Measurements from ENCODE around the gene ANKRD37. TPM values are rescaled to one million over a fixed set of nuclear protein-coding genes. Genes with fewer than 3 reads are reported as not detected.

ANKRD37 gene
- total and polyA plus RNA-seq, 2 of the 8 experiments (the other 6 are each of a cell fraction or from before 2014, with no cell fraction given), result 2.8 to 3.4 TPM

DNA sequence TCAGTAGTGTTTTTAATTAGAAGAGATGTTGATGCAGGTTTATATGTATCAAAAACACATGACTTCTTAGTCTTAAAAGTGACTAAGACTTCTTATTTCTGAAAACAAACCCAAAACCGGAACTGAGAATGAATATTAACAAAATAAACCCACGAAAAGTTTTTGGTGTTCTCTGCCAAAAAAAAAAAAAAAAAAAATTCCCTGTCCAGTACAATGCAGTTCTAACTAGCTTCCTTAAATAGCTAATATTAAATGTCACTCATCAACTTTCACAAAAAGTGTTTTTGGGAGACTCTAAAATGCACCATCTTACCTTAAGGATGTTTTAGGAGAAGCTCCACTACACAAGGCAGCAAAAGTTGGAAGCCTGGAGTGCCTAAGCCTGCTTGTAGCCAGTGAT lies 2.0 kb downstream of the ANKRD37 start (continued):
- TF ChIP-seq, protein P1, sequence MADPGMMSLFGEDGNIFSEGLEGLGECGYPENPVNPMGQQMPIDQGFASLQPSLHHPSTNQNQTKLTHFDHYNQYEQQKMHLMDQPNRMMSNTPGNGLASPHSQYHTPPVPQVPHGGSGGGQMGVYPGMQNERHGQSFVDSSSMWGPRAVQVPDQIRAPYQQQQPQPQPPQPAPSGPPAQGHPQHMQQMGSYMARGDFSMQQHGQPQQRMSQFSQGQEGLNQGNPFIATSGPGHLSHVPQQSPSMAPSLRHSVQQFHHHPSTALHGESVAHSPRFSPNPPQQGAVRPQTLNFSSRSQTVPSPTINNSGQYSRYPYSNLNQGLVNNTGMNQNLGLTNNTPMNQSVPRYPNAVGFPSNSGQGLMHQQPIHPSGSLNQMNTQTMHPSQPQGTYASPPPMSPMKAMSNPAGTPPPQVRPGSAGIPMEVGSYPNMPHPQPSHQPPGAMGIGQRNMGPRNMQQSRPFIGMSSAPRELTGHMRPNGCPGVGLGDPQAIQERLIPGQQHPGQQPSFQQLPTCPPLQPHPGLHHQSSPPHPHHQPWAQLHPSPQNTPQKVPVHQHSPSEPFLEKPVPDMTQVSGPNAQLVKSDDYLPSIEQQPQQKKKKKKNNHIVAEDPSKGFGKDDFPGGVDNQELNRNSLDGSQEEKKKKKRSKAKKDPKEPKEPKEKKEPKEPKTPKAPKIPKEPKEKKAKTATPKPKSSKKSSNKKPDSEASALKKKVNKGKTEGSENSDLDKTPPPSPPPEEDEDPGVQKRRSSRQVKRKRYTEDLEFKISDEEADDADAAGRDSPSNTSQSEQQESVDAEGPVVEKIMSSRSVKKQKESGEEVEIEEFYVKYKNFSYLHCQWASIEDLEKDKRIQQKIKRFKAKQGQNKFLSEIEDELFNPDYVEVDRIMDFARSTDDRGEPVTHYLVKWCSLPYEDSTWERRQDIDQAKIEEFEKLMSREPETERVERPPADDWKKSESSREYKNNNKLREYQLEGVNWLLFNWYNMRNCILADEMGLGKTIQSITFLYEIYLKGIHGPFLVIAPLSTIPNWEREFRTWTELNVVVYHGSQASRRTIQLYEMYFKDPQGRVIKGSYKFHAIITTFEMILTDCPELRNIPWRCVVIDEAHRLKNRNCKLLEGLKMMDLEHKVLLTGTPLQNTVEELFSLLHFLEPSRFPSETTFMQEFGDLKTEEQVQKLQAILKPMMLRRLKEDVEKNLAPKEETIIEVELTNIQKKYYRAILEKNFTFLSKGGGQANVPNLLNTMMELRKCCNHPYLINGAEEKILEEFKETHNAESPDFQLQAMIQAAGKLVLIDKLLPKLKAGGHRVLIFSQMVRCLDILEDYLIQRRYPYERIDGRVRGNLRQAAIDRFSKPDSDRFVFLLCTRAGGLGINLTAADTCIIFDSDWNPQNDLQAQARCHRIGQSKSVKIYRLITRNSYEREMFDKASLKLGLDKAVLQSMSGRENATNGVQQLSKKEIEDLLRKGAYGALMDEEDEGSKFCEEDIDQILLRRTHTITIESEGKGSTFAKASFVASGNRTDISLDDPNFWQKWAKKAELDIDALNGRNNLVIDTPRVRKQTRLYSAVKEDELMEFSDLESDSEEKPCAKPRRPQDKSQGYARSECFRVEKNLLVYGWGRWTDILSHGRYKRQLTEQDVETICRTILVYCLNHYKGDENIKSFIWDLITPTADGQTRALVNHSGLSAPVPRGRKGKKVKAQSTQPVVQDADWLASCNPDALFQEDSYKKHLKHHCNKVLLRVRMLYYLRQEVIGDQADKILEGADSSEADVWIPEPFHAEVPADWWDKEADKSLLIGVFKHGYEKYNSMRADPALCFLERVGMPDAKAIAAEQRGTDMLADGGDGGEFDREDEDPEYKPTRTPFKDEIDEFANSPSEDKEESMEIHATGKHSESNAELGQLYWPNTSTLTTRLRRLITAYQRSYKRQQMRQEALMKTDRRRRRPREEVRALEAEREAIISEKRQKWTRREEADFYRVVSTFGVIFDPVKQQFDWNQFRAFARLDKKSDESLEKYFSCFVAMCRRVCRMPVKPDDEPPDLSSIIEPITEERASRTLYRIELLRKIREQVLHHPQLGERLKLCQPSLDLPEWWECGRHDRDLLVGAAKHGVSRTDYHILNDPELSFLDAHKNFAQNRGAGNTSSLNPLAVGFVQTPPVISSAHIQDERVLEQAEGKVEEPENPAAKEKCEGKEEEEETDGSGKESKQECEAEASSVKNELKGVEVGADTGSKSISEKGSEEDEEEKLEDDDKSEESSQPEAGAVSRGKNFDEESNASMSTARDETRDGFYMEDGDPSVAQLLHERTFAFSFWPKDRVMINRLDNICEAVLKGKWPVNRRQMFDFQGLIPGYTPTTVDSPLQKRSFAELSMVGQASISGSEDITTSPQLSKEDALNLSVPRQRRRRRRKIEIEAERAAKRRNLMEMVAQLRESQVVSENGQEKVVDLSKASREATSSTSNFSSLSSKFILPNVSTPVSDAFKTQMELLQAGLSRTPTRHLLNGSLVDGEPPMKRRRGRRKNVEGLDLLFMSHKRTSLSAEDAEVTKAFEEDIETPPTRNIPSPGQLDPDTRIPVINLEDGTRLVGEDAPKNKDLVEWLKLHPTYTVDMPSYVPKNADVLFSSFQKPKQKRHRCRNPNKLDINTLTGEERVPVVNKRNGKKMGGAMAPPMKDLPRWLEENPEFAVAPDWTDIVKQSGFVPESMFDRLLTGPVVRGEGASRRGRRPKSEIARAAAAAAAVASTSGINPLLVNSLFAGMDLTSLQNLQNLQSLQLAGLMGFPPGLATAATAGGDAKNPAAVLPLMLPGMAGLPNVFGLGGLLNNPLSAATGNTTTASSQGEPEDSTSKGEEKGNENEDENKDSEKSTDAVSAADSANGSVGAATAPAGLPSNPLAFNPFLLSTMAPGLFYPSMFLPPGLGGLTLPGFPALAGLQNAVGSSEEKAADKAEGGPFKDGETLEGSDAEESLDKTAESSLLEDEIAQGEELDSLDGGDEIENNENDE (IDR thresholded peaks at IDR 0.05; ENCODE audit: insufficient replicate concordance, low read length), result no peak
- TF ChIP-seq RAD21 (IDR thresholded peaks at IDR 0.05 in 1 of 2, conservative IDR thresholded peaks at IDR 0.05 in 1 of 2; ENCODE audit: low read depth in 2 of 2, low read length in 2 of 2), result no peak
- TF ChIP-seq, protein P2, sequence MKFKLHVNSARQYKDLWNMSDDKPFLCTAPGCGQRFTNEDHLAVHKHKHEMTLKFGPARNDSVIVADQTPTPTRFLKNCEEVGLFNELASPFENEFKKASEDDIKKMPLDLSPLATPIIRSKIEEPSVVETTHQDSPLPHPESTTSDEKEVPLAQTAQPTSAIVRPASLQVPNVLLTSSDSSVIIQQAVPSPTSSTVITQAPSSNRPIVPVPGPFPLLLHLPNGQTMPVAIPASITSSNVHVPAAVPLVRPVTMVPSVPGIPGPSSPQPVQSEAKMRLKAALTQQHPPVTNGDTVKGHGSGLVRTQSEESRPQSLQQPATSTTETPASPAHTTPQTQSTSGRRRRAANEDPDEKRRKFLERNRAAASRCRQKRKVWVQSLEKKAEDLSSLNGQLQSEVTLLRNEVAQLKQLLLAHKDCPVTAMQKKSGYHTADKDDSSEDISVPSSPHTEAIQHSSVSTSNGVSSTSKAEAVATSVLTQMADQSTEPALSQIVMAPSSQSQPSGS (IDR thresholded peaks at IDR 0.05; ENCODE audit: low read length), result no peak
- TF ChIP-seq E2F6 (IDR thresholded peaks at IDR 0.05), result no peak
- TF ChIP-seq CBX8 (IDR thresholded peaks at IDR 0.05; ENCODE audit: borderline replicate concordance, low read depth, low read length), result no peak
- TF ChIP-seq MAFK (IDR thresholded peaks at IDR 0.05; ENCODE audit: low read depth, low read length), result no peak
- TF ChIP-seq TCF12 (IDR thresholded peaks at IDR 0.05; ENCODE audit: low read depth, low read length), result no peak
- TF ChIP-seq POU5F1 (IDR thresholded peaks at IDR 0.05; ENCODE audit: low read depth, low read length), result no peak
- TF ChIP-seq NRF1 (IDR thresholded peaks at IDR 0.05; ENCODE audit: low read depth, low read length), result no peak

Measured in H1 (cell line).